ENCODE data around the gene ADH5.
"Not testable (repeated sequence)": the region's sequence is repeated elsewhere in the genome, so short reads cannot be mapped to it uniquely, and the experiment has no call there.

ADH5 gene

GRCh38 chr4:99025506-99025905 is 63.1 kb downstream of the ADH5 start:
- Mint-ChIP-seq H3K9me3 (peaks cover 5% of the 10 kb centered on the region), H3K4me1 (peaks cover 82% of the 10 kb centered on the region), H3K36me3 (peaks cover 16% of the 10 kb centered on the region), H3K27ac (peak overlapping the region; percentile 64), H3K4me3 (no peak overlapping the region), H3K27me3 (no peaks in the 10 kb centered on the region)

GRCh38 chr4:99024481-99025275 is 63.9 kb downstream of the ADH5 start:
- peak overlapping the region; percentile 5 for H3K4me3 Mint-ChIP-seq
- H3K36me3 Mint-ChIP-seq = peaks cover 15% of the 10 kb centered on the region
- peaks cover 77% of the 10 kb centered on the region for H3K4me1 Mint-ChIP-seq
- H3K9me3 Mint-ChIP-seq = peaks cover 9% of the 10 kb centered on the region
- H3K27me3 Mint-ChIP-seq = no peaks in the 10 kb centered on the region
- peak overlapping the region; percentile 25 for H3K27ac Mint-ChIP-seq

- H3K9me3 Mint-ChIP-seq = peaks cover 14% of the 10 kb centered on the region
- H3K27me3 Mint-ChIP-seq, H3K27ac Mint-ChIP-seq, H3K4me3 Mint-ChIP-seq: not testable (repeated sequence)
- H3K4me1 Mint-ChIP-seq = peaks cover 72% of the 10 kb centered on the region
- peaks cover 19% of the 10 kb centered on the region for H3K36me3 Mint-ChIP-seq
Observed at GRCh38 chr4:99023800-99024251, 64.8 kb downstream of the ADH5 start.

- H3K4me3 Mint-ChIP-seq = no peak overlapping the region
- no peaks in the 10 kb centered on the region for H3K27me3 Mint-ChIP-seq
- H3K9me3 Mint-ChIP-seq = peaks cover 14% of the 10 kb centered on the region
- no peak overlapping the region for H3K27ac Mint-ChIP-seq
- H3K4me1 Mint-ChIP-seq = peaks cover 64% of the 10 kb centered on the region
- peaks cover 22% of the 10 kb centered on the region for H3K36me3 Mint-ChIP-seq
Observed at GRCh38 chr4:99022566-99022965, 66.0 kb downstream of the ADH5 start.

GRCh38 chr4:99021386-99021785 is 67.2 kb downstream of the ADH5 start:
- H3K36me3 Mint-ChIP-seq = peaks cover 25% of the 10 kb centered on the region
- peaks cover 53% of the 10 kb centered on the region for H3K4me1 Mint-ChIP-seq
- H3K4me3 Mint-ChIP-seq = no peak overlapping the region
- H3K27me3 Mint-ChIP-seq = no peaks in the 10 kb centered on the region
- H3K9me3 Mint-ChIP-seq = peaks cover 14% of the 10 kb centered on the region
- H3K27ac Mint-ChIP-seq = no peak overlapping the region
